ENCODE results near the gene RBM19.

Gene RBM19

GRCh38 chr12:113852695-113853490 is 113.2 kb downstream of the RBM19 start:
- no peak for DNase-seq

GRCh38 chr12:113852264-113852663 is 113.9 kb downstream of the RBM19 start:
- no peak for DNase-seq

GRCh38 chr12:113850309-113851056 is 115.6 kb downstream of the RBM19 start:
- no peak for DNase-seq

- DNase-seq: no peak
These were observed 118.3 kb downstream of the RBM19 start for GRCh38 chr12:113847856-113848255.

GRCh38 chr12:113846883-113847755 is 119.0 kb downstream of the RBM19 start:
- no peak for DNase-seq

- no peak for DNase-seq
These were observed 120.0 kb downstream of the RBM19 start for GRCh38 chr12:113845900-113846674.

GRCh38 chr12:113844495-113845210 is 121.5 kb downstream of the RBM19 start:
- no peak for DNase-seq

- DNase-seq: no peak
These were observed 123.4 kb downstream of the RBM19 start for GRCh38 chr12:113842699-113843098.

- no peak for DNase-seq
These were observed 124.3 kb downstream of the RBM19 start for GRCh38 chr12:113841786-113842185.

GRCh38 chr12:113840401-113841042 is 125.6 kb downstream of the RBM19 start:
- no peak for DNase-seq

GRCh38 chr12:113838896-113839295 is 127.2 kb downstream of the RBM19 start:
- no peak for DNase-seq

- no peak for DNase-seq
These were observed 128.4 kb downstream of the RBM19 start for GRCh38 chr12:113837528-113838296.

GRCh38 chr12:113837084-113837483 is 129.0 kb downstream of the RBM19 start:
- DNase-seq: no peak

- no peak for DNase-seq
These were observed 130.2 kb downstream of the RBM19 start for GRCh38 chr12:113835896-113836295.

- DNase-seq: no peak
These were observed 130.7 kb downstream of the RBM19 start for GRCh38 chr12:113835433-113835832.

- DNase-seq: no peak
These were observed 132.7 kb downstream of the RBM19 start for GRCh38 chr12:113833422-113833821.

GRCh38 chr12:113831476-113831875 is 134.6 kb downstream of the RBM19 start:
- no peak for DNase-seq

- no peak for DNase-seq
These were observed 135.1 kb downstream of the RBM19 start for GRCh38 chr12:113831016-113831415.

GRCh38 chr12:113829212-113829611 is 136.9 kb downstream of the RBM19 start:
- no peak for DNase-seq

GRCh38 chr12:113827539-113828114 is 138.5 kb downstream of the RBM19 start:
- DNase-seq: no peak

All from DMS53 (cell line).